H1 (cell line): ENCODE results near the gene ZMAT5.

Source experiments
- ATF2 ChIP-seq: IDR thresholded peaks from 2 replicates; pipeline ENCODE4 v1.6.1; 2012; ENCODE audit warnings: low read length, inconsistent platforms
- ATF3 ChIP-seq: IDR thresholded peaks from 2 replicates; pipeline ENCODE4 v1.6.1; 2011; ENCODE audit warnings: low read depth, mild to moderate bottlenecking, low read length; ENCODE audit not compliant: insufficient read depth
- CEBPB ChIP-seq: IDR thresholded peaks from 2 replicates; pipeline ENCODE4 v1.6.1; 2012; ENCODE audit warnings: low read depth, low read length
- CTCF ChIP-seq, 3 experiments: IDR thresholded peaks; 1 replicate in 2 of 3; 2 replicates in 1 of 3; pipeline versions ENCODE4 v1.5.1 to v1.6.1; 2011; ENCODE audit warnings: low read length in 3 of 3, mild to moderate bottlenecking in 3 of 3, inconsistent platforms in 2 of 3, low read depth in 1 of 3, moderate library complexity in 1 of 3; ENCODE audit not compliant: insufficient read depth in 1 of 3; ENCODE audit errors: control extremely low read depth in 1 of 3
- EZH2 ChIP-seq: fragments of 200-600 bp; sonication (generic); IDR thresholded peaks from 2 replicates; pipeline ENCODE4 v1.7.1; 2012; ENCODE audit warnings: low read depth, mild to moderate bottlenecking, moderate library complexity, low read length, inconsistent platforms; ENCODE audit not compliant: severe bottlenecking
- JUN ChIP-seq: IDR thresholded peaks from 2 replicates; pipeline ENCODE4 v1.6.1; 2011; ENCODE audit warnings: low read depth, mild to moderate bottlenecking, improper control_type of control experiment, low read length
- MAX ChIP-seq: IDR thresholded peaks from 2 replicates; pipeline ENCODE4 v1.6.1; 2012; ENCODE audit warnings: inconsistent platforms
- NANOG ChIP-seq: IDR thresholded peaks from 2 replicates; pipeline ENCODE4 v1.6.1; 2011; ENCODE audit warnings: low read length, low read depth, mild to moderate bottlenecking, inconsistent platforms; ENCODE audit not compliant: insufficient read depth, poor library complexity, severe bottlenecking
- POLR2A ChIP-seq, 2 experiments: IDR thresholded peaks; 1 replicate in 1 of 2; 2 replicates in 1 of 2; pipeline ENCODE4 v1.6.1; 2011; ENCODE audit warnings: low read depth in 2 of 2, low read length in 2 of 2, mild to moderate bottlenecking in 2 of 2; ENCODE audit errors: control extremely low read depth in 1 of 2
- RNF2 ChIP-seq: fragments of 200-900, 300-1000 bp; sonication (generic); IDR thresholded peaks from 2 replicates; pipeline ENCODE4 v1.7.1; 2016; ENCODE audit warnings: borderline replicate concordance, low read depth, mild to moderate bottlenecking, antibody characterized with exemption, low read length; ENCODE audit not compliant: poor library complexity, severe bottlenecking; ENCODE audit errors: missing control alignments
- SP1 ChIP-seq: IDR thresholded peaks from 2 replicates; pipeline ENCODE4 v1.6.1; 2011; ENCODE audit warnings: low read depth, low read length
- TEAD4 ChIP-seq: IDR thresholded peaks from 2 replicates; pipeline ENCODE4 v1.6.1; 2012; ENCODE audit warnings: low read depth, low read length, inconsistent platforms, mixed read lengths
- ZNF274 ChIP-seq: IDR thresholded peaks from 2 replicates; pipeline ENCODE4 v1.7.0; 2012; ENCODE audit warnings: low read length, borderline replicate concordance; ENCODE audit errors: extremely low read depth

- TF ChIP-seq ZNF274: no peak
- TF ChIP-seq CTCF (IDR thresholded peaks at IDR 0.05; ENCODE audit: control extremely low read depth in 1 of 3, insufficient read depth in 1 of 3, low read depth in 1 of 3, low read length in 3 of 3): no peak
- no peak for TF ChIP-seq POLR2A (IDR thresholded peaks at IDR 0.05; ENCODE audit: control extremely low read depth in 1 of 2, low read depth in 2 of 2, low read length in 2 of 2)
- TF ChIP-seq ATF2: no peak
- no peak for TF ChIP-seq CEBPB
- no peak for TF ChIP-seq JUN
- no peak for TF ChIP-seq EZH2
- no peak for TF ChIP-seq SP1
- TF ChIP-seq RNF2: no peak
- TF ChIP-seq MAX: no peak
- no peak for TF ChIP-seq ATF3
- no peak for TF ChIP-seq TEAD4
- no peak for TF ChIP-seq NANOG
Observed at GRCh38 chr22:29713156-29713727, 53.6 kb downstream of the ZMAT5 start.
